SK-N-SH (cell line): ENCODE results near the gene ROBO1. TPM values are rescaled to one million over a fixed set of nuclear protein-coding genes. Genes with fewer than 3 reads are reported as not detected.

ENCODE experiments used
- CTCF ChIA-PET: fragments of 300-600, 350-600 bp; formaldehyde crosslinking; extraction: SDS; loops from one replicate; lab custom pipeline; 2021; lab: Yijun Ruan, JAX
- POLR2A ChIA-PET: fragments of 350-600 bp; sonication (Branson Sonifier 250); formaldehyde crosslinking; extraction: SDS; loops from one replicate; lab custom pipeline; 2020; ENCODE audit warnings: antibody characterized with exemption, inconsistent platforms; lab: Yijun Ruan, JAX
- DNase-seq: peaks from one replicate; pipeline ENCODE4 v3.0.0; 2012
- H2AFZ ChIP-seq: fragments of 200-600 bp; sonication (generic); 2 replicates; pipeline ENCODE4 v1.8.1; 2016; ENCODE audit warnings: antibody characterized with exemption, mild to moderate bottlenecking, low read depth
- H3F3A ChIP-seq: fragments of 200-600 bp; sonication (generic); replicated peaks from 2 replicates; pipeline ENCODE3; 2016; ENCODE audit warnings: antibody characterized with exemption, mild to moderate bottlenecking; ENCODE audit not compliant: insufficient read depth
- H3K27ac ChIP-seq, 2 experiments: fragments of 200-500 bp in 1 of 2; fragments of 200-600 bp in 1 of 2; sonication (Bioruptor generic) in 1 of 2; sonication (generic), shearing (Covaris generic) in 1 of 2; 2 replicates each; pipeline versions ENCODE4 v1.5.1 to v1.6.1; 2014 to 2016; ENCODE audit warnings: low read depth in 2 of 2, inconsistent platforms in 1 of 2, low read length in 1 of 2, mild to moderate bottlenecking in 1 of 2, mixed read lengths in 1 of 2
- H3K27me3 ChIP-seq: fragments of 200-600 bp; sonication (generic), shearing (Covaris generic); 2 replicates; pipeline ENCODE4 v1.6.1; 2016; ENCODE audit warnings: mixed run types; ENCODE audit not compliant: insufficient read depth
- H3K36me3 ChIP-seq, 2 experiments: fragments of 200-500 bp in 1 of 2; fragments of 200-600 bp in 1 of 2; sonication (Bioruptor generic) in 1 of 2; sonication (generic) in 1 of 2; replicated peaks in 1 of 2; 2 replicates each; pipeline versions ENCODE3 to v1.5.1; 2014 to 2016; ENCODE audit warnings: low read length in 1 of 2, mild to moderate bottlenecking in 1 of 2; ENCODE audit not compliant: insufficient read depth in 2 of 2, control insufficient read depth in 1 of 2
- H3K4me1 ChIP-seq, 2 experiments: fragments of 200-500 bp in 1 of 2; fragments of 200-600 bp in 1 of 2; sonication (Bioruptor generic) in 1 of 2; sonication (generic), shearing (Covaris generic) in 1 of 2; 2 replicates each; pipeline versions ENCODE4 v1.5.1 to v1.6.1; 2014 to 2016; ENCODE audit warnings: low read depth in 1 of 2, low read length in 1 of 2, mixed run types in 1 of 2; ENCODE audit not compliant: insufficient read depth in 2 of 2, control insufficient read depth in 1 of 2
- H3K4me2 ChIP-seq: fragments of 200-600 bp; sonication (generic), shearing (Covaris generic); 2 replicates; pipeline ENCODE4 v1.6.1; 2017; ENCODE audit warnings: mixed run types
- H3K4me3 ChIP-seq, 2 experiments: fragments of 200-500 bp in 1 of 2; fragments of 200-600 bp in 1 of 2; sonication (Bioruptor generic) in 1 of 2; sonication (generic), shearing (Covaris generic) in 1 of 2; 2 replicates each; pipeline versions ENCODE4 v1.5.1 to v1.8.1; 2014 to 2016; ENCODE audit warnings: low read depth in 2 of 2, inconsistent platforms in 1 of 2, low read length in 1 of 2, mild to moderate bottlenecking in 1 of 2, mixed read lengths in 1 of 2, moderate library complexity in 1 of 2
- H3K79me2 ChIP-seq: fragments of 200-600 bp; sonication (generic); 2 replicates; pipeline ENCODE4 v1.8.1; 2017; ENCODE audit warnings: mild to moderate bottlenecking; ENCODE audit not compliant: insufficient read depth
- H3K9ac ChIP-seq: fragments of 200-600 bp; sonication (generic); 2 replicates; pipeline ENCODE4 v1.6.1; 2017; ENCODE audit warnings: mixed run types
- H3K9me2 ChIP-seq: fragments of 200-600 bp; sonication (generic); 2 replicates; pipeline ENCODE4 v1.6.1; 2017; ENCODE audit warnings: mixed run types
- H3K9me3 ChIP-seq: fragments of 200-600 bp; sonication (generic); 2 replicates; pipeline ENCODE4 v1.6.1; 2017; ENCODE audit warnings: mixed run types, mild to moderate bottlenecking, moderate library complexity
- H4K20me1 ChIP-seq: fragments of 200-600 bp; sonication (generic); 2 replicates; pipeline ENCODE4 v1.6.1; 2017; ENCODE audit warnings: mild to moderate bottlenecking, mixed run types; ENCODE audit not compliant: insufficient read depth
- EP300 ChIP-seq, 2 experiments: IDR thresholded peaks; 2 replicates each; pipeline versions ENCODE4 v1.4.0 to v1.6.1; 2012; ENCODE audit warnings: borderline replicate concordance in 1 of 2, low read depth in 1 of 2, low read length in 1 of 2
- FOSL2 ChIP-seq: IDR thresholded peaks from 2 replicates; pipeline ENCODE4 v1.4.0; 2012; ENCODE audit warnings: low read depth, mild to moderate bottlenecking, moderate library complexity, borderline replicate concordance
- FOXJ3 ChIP-seq: sonication (generic); formaldehyde crosslinking; IDR thresholded peaks from 2 replicates; pipeline ENCODE4 v1.5.1; 2020; ENCODE audit warnings: mild to moderate bottlenecking, missing genetic modification reagents
- FOXM1 ChIP-seq: IDR thresholded peaks from 2 replicates; pipeline ENCODE4 v1.4.0; 2012; ENCODE audit warnings: low read depth, mild to moderate bottlenecking
- GABPA ChIP-seq: IDR thresholded peaks from 2 replicates; pipeline ENCODE4 v1.4.0; 2012; ENCODE audit warnings: low read depth, mild to moderate bottlenecking
- GATA2 ChIP-seq: sonication (generic); formaldehyde crosslinking; IDR thresholded peaks from 2 replicates; pipeline ENCODE4 v1.5.0; 2020; ENCODE audit warnings: mild to moderate bottlenecking, missing genetic modification reagents
- JUND ChIP-seq: IDR thresholded peaks from 2 replicates; pipeline ENCODE4 v1.4.0; 2012
- MEF2A ChIP-seq: IDR thresholded peaks from 2 replicates; pipeline ENCODE4 v1.4.0; 2012; ENCODE audit warnings: low read depth, borderline replicate concordance
- MXI1 ChIP-seq: IDR thresholded peaks from 2 replicates; pipeline ENCODE4 v1.6.1; 2012; ENCODE audit warnings: mild to moderate bottlenecking, low read depth, low read length, improper control_type of control experiment
- NFIC ChIP-seq: IDR thresholded peaks from 2 replicates; pipeline ENCODE4 v1.4.0; 2012; ENCODE audit warnings: borderline replicate concordance
- RAD21 ChIP-seq: IDR thresholded peaks from 2 replicates; pipeline ENCODE4 v1.6.1; 2012; ENCODE audit warnings: mild to moderate bottlenecking, low read length
- SMC3 ChIP-seq: IDR thresholded peaks from 2 replicates; pipeline ENCODE4 v1.6.1; 2012; ENCODE audit warnings: low read depth, low read length, improper control_type of control experiment
- TAF1 ChIP-seq: IDR thresholded peaks from 2 replicates; pipeline ENCODE4 v1.6.1; 2012; ENCODE audit warnings: low read depth, mild to moderate bottlenecking, low read length, moderate library complexity, borderline replicate concordance
- TCF12 ChIP-seq: IDR thresholded peaks from 2 replicates; pipeline ENCODE4 v1.4.0; 2012
- TEAD4 ChIP-seq: IDR thresholded peaks from 2 replicates; pipeline ENCODE4 v1.4.0; 2012; ENCODE audit warnings: mild to moderate bottlenecking, borderline replicate concordance; ENCODE audit not compliant: insufficient read depth
- YY1 ChIP-seq: IDR thresholded peaks from 2 replicates; pipeline ENCODE4 v1.4.0; 2012; ENCODE audit warnings: low read depth, mild to moderate bottlenecking
- WGBS: methylation state at CpG from one replicate; pipeline ENCODE4 v1.1.6; 2017; ENCODE audit warnings: low lambda C conversion rate; 5-methylcytosine and 5-hydroxymethylcytosine counted together
- polyA plus RNA-seq, 3 experiments: library from polyadenylated mRNA; depleted of rRNA; stranded (reverse); fragments of >200 nt; gene quantifications; 2 replicates each; pipeline ENCODE4 v1.2.3, GENCODE V29; 2012
- TF ChIP-seq, protein P1 (sequence below): IDR thresholded peaks from 2 replicates; pipeline ENCODE4; 2012
- TF ChIP-seq, protein P2 (sequence below): IDR thresholded peaks from 2 replicates; pipeline ENCODE4 v1.4.0; 2012; ENCODE audit warnings: low read depth
- TF ChIP-seq, protein P3 (sequence below): IDR thresholded peaks from 2 replicates; pipeline ENCODE4 v1.4.0; 2012; ENCODE audit warnings: low read depth, borderline replicate concordance

Gene ROBO1
- polyA plus RNA-seq, 1 of the 3 experiments (the other 2 are of a cell fraction), result 22.7 TPM

DNA sequence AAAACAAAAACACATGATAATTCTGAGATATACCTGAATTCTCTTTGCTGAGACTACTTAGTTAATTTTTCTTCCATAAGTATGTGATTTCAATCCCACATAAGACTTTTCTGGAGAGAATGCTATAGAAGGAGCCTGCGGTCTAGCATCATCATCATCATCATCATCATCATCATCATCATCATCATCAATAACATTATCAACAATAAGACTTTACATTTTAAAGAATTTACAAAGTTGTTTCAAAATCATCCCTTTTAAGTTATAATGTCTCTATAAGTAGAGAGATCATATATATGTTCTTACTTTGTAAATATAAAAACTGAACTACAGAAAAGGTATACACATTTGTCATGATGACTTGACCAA lies 965.3 kb downstream of the ROBO1 start:
- ChIA-PET CTCF (no interaction called here), POLR2A (no interaction called here)
- Histone ChIP-seq H2AFZ (no peak overlapping the region), H3K9me2 (no peaks in the 10 kb centered on the region), H3K27me3 (no peaks in the 10 kb centered on the region), H3K4me3 (no peak overlapping the region), H4K20me1 (no peaks in the 10 kb centered on the region), H3K9me3 (no peaks in the 10 kb centered on the region), H3F3A (peaks cover 3% of the 10 kb centered on the region), H3K79me2 (peaks cover 16% of the 10 kb centered on the region; the same call in 1 of the 2 replicates), H3K4me1 (peaks cover 0 to 8% of the 10 kb centered on the region in 2 experiments; a peak in 2 of 4 replicates), H3K27ac (no peak overlapping the region), H3K4me2 (no peak overlapping the region), H3K9ac (no peak overlapping the region), H3K36me3 (no peaks in the 10 kb centered on the region)
- TF ChIP-seq EP300 (IDR thresholded peaks at IDR 0.05; ENCODE audit: borderline replicate concordance in 1 of 2, low read depth in 1 of 2, low read length in 1 of 2) (no peak), FOSL2 (no peak), TAF1 (no peak), YY1 (no peak), RAD21 (no peak), MXI1 (no peak), GATA2 (CRISPR knock-in tag) (no peak), FOXJ3 (no peak), JUND (no peak), MEF2A (no peak)
- TF ChIP-seq, protein P1, sequence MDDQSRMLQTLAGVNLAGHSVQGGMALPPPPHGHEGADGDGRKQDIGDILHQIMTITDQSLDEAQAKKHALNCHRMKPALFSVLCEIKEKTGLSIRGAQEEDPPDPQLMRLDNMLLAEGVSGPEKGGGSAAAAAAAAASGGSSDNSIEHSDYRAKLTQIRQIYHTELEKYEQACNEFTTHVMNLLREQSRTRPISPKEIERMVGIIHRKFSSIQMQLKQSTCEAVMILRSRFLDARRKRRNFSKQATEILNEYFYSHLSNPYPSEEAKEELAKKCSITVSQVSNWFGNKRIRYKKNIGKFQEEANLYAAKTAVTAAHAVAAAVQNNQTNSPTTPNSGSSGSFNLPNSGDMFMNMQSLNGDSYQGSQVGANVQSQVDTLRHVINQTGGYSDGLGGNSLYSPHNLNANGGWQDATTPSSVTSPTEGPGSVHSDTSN, result no peak
- DNase-seq, result no peak
- 88% methylated on average over 1 of the region's 1 CpG for WGBS

DNA sequence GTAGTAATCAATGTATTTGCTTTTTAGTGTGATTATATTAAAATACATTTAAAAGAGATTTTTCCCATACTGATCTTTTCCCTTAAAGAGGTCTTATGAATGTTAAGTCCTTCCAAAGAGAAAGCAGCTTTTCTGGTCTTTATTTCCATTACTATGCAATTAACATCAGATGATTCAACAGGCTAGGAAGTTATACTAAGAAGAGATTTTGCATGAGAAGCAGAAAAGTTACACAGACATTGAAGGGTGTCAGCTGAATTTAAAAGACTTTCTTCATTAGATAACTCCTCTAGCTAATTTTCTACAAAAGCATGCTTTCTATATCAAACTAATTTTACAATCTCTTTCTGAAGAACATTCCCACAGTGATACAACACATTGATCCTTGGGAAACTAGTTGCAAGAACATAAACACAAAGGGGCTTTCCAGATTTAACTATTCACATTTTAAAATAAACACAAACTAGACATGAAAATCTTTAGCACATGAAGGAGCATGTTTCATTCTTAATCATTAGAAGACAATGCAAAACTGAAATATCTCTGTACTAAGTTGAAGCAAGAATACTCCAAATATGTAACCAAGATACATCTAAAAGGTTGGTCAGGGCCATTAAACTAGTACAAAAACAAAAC lies 965.8 kb downstream of the ROBO1 start:
- ChIA-PET POLR2A (no interaction called here), CTCF (no interaction called here)
- TF ChIP-seq TCF12, result no peak
- no peak for TF ChIP-seq NFIC
- no peak for TF ChIP-seq FOXJ3
- TF ChIP-seq, protein P2, sequence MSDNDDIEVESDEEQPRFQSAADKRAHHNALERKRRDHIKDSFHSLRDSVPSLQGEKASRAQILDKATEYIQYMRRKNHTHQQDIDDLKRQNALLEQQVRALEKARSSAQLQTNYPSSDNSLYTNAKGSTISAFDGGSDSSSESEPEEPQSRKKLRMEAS, result no peak
- TF ChIP-seq GABPA, result no peak
- TF ChIP-seq, protein P3, sequence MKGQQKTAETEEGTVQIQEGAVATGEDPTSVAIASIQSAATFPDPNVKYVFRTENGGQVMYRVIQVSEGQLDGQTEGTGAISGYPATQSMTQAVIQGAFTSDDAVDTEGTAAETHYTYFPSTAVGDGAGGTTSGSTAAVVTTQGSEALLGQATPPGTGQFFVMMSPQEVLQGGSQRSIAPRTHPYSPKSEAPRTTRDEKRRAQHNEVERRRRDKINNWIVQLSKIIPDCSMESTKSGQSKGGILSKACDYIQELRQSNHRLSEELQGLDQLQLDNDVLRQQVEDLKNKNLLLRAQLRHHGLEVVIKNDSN, result no peak
- TF ChIP-seq FOXM1, result no peak
- no peak for TF ChIP-seq SMC3
- TF ChIP-seq EP300 (IDR thresholded peaks at IDR 0.05; ENCODE audit: borderline replicate concordance in 1 of 2, low read depth in 1 of 2, low read length in 1 of 2), result no peak
- no peak for TF ChIP-seq TEAD4
- no peak for TF ChIP-seq RAD21

More for the DNA sequence above, 965.8 kb downstream of the ROBO1 start:
- DNase-seq, result no peak
- no peak overlapping the region for H2AFZ ChIP-seq
- H3K36me3 ChIP-seq, result no peaks in the 10 kb centered on the region
- no peaks in the 10 kb centered on the region for H4K20me1 ChIP-seq
- peaks cover 12% of the 10 kb centered on the region; the same call in 1 of the 2 replicates for H3K79me2 ChIP-seq
- H3K9ac ChIP-seq, result no peak overlapping the region
- H3K27me3 ChIP-seq, result no peaks in the 10 kb centered on the region
- no peaks in the 10 kb centered on the region for H3K9me3 ChIP-seq
- no peaks in the 10 kb centered on the region for H3K9me2 ChIP-seq
- peaks cover 3% of the 10 kb centered on the region for H3F3A ChIP-seq
- peaks cover 0 to 8% of the 10 kb centered on the region in 2 experiments; a peak in 2 of 4 replicates for H3K4me1 ChIP-seq
- no peak overlapping the region for H3K4me3 ChIP-seq
- H3K27ac ChIP-seq, result no peak overlapping the region
- H3K4me2 ChIP-seq, result no peak overlapping the region
